ENCODE data around the gene C1orf232. TPM values are rescaled to one million over a fixed set of nuclear protein-coding genes. Genes with fewer than 3 reads are reported as not detected.

Gene C1orf232
- total and polyA plus RNA-seq, 2 donors (not counting 3 experiments of a cell fraction or from before 2014, with no cell fraction given) = not detected

GRCh38 chr1:26126321-26127084 is 42.3 kb downstream of the C1orf232 start:
- no peaks in the 10 kb centered on the region for H3K27me3 ChIP-seq (ENCODE audit: control insufficient read depth in 2 of 2, insufficient read depth in 2 of 2, low read length in 2 of 2)
- intact Hi-C loops (cut with micrococcal nuclease) (no loop called here), dilution Hi-C loops (cut with MboI; ENCODE audit: extremely low pct_ligation_motif_present, low sequenced_read_pairs) (no loop called here)
- peaks cover 2% of the 10 kb centered on the region for H3K9me1 ChIP-seq (replicated peaks; ENCODE audit: control insufficient read depth, extremely low read depth, insufficient read depth, low read length)
- CTCF ChIA-PET = interaction anchor here (0.8 to 7.7 kb wide), 12 partner anchors 9 to 195 kb away, joined by 3 to 62 read pairs (median 4); partner anchors contain the start of gene PDIK1L
- H3K4me2 ChIP-seq (ENCODE audit: insufficient read depth, low read length) = no peak overlapping the region
- H3K9ac ChIP-seq (replicated peaks; ENCODE audit: extremely low read depth, insufficient read depth, low read length) = no peak overlapping the region
- peaks cover 16% of the 10 kb centered on the region for H3K4me1 ChIP-seq (ENCODE audit: control insufficient read depth, extremely low read depth, insufficient read depth, low read length)
- FAIRE-seq (no peak), DNase-seq (ENCODE audit: low read depth, low spot score) (no peak)
- H3K4me3 ChIP-seq (replicated peaks in 1 of 3; ENCODE audit: insufficient read depth in 1 of 3, low read depth in 1 of 3, low read length in 3 of 3) = no peak overlapping the region
- H3K9me3 ChIP-seq (replicated peaks; ENCODE audit: control insufficient read depth, insufficient read depth, low read length) = no peaks in the 10 kb centered on the region
- no peak for TF ChIP-seq EZH2 (IDR thresholded peaks at IDR 0.05; ENCODE audit: borderline replicate concordance, low read depth, low read length, severe bottlenecking)
- no peak for TF ChIP-seq GATA2 (IDR thresholded peaks at IDR 0.05; ENCODE audit: insufficient read depth, insufficient read length, low read depth, low read length)
- no peak for TF ChIP-seq MAX (IDR thresholded peaks at IDR 0.05; ENCODE audit: insufficient read depth, insufficient read length)
- no peak overlapping the region for H2AFZ ChIP-seq (ENCODE audit: low read depth, low read length)
- no peak overlapping the region for H3K27ac ChIP-seq (ENCODE audit: insufficient read depth, low read depth, low read length)
- no peaks in the 10 kb centered on the region for H4K20me1 ChIP-seq (replicated peaks; ENCODE audit: control insufficient read depth, extremely low read depth, insufficient read depth, low read length)
- POLR2A ChIA-PET = interaction anchor here (1.0 kb wide), 1 partner anchor 18 kb away, joined by 3 read pairs; no protein-coding TSS in a partner anchor
- no peaks in the 10 kb centered on the region for H3K79me2 ChIP-seq (ENCODE audit: control insufficient read depth, insufficient read depth, low read length)
- peaks cover 0 to 2% of the 10 kb centered on the region in 2 experiments for H3K36me3 ChIP-seq (ENCODE audit: control insufficient read depth in 2 of 2, extremely low read depth in 1 of 2, insufficient read depth in 2 of 2, low read length in 2 of 2)
- BruUV-seq (replicated peaks) = no TSS peak

GRCh38 chr1:26125946-26126320 is 42.8 kb downstream of the C1orf232 start:
- no peak overlapping the region for H3K9ac ChIP-seq (replicated peaks; ENCODE audit: extremely low read depth, insufficient read depth, low read length)
- no TSS peak for BruUV-seq (replicated peaks)
- H3K4me1 ChIP-seq (ENCODE audit: control insufficient read depth, extremely low read depth, insufficient read depth, low read length) = peaks cover 16% of the 10 kb centered on the region
- H3K27ac ChIP-seq (ENCODE audit: insufficient read depth, low read depth, low read length) = no peak overlapping the region
- POLR2A ChIA-PET = interaction anchor here (1.0 kb wide), 1 partner anchor 19 kb away, joined by 3 read pairs; no protein-coding TSS in a partner anchor
- H2AFZ ChIP-seq (ENCODE audit: low read depth, low read length) = no peak overlapping the region
- FAIRE-seq = no peak
- H3K4me3 ChIP-seq (replicated peaks in 1 of 3; ENCODE audit: insufficient read depth in 1 of 3, low read depth in 1 of 3, low read length in 3 of 3) = no peak overlapping the region
- H3K9me1 ChIP-seq (replicated peaks; ENCODE audit: control insufficient read depth, extremely low read depth, insufficient read depth, low read length) = peaks cover 2% of the 10 kb centered on the region
- H3K79me2 ChIP-seq (ENCODE audit: control insufficient read depth, insufficient read depth, low read length) = no peaks in the 10 kb centered on the region
- H4K20me1 ChIP-seq (replicated peaks; ENCODE audit: control insufficient read depth, extremely low read depth, insufficient read depth, low read length) = no peaks in the 10 kb centered on the region
- CTCF ChIA-PET = interaction anchor here (0.8 to 7.7 kb wide), 9 partner anchors 8 to 196 kb away, joined by 3 to 62 read pairs (median 4); partner anchors contain the start of gene PDIK1L
- intact Hi-C loops (cut with micrococcal nuclease) (no loop called here), dilution Hi-C loops (cut with MboI; ENCODE audit: extremely low pct_ligation_motif_present, low sequenced_read_pairs) (no loop called here)
- TF ChIP-seq JUN (IDR thresholded peaks at IDR 0.05; ENCODE audit: borderline replicate concordance, insufficient read depth, insufficient read length, low read depth) = no peak
- no peak for TF ChIP-seq FOS (IDR thresholded peaks at IDR 0.05; ENCODE audit: borderline replicate concordance, insufficient read depth, low read length)
- no peak for TF ChIP-seq CTCF (IDR thresholded peaks at IDR 0.05; ENCODE audit: extremely low read depth in 1 of 2, insufficient read depth in 1 of 2, low read depth in 1 of 2, low read length in 2 of 2)
- TF ChIP-seq MYC (IDR thresholded peaks at IDR 0.05; ENCODE audit: low read depth, low read length) = no peak
- TF ChIP-seq POLR2AphosphoS5 (IDR thresholded peaks at IDR 0.05; ENCODE audit: insufficient read depth, low read depth, low read length) = no peak
- TF ChIP-seq POLR2A (IDR thresholded peaks at IDR 0.05; ENCODE audit: low read depth, low read length) = no peak
- TF ChIP-seq MAX (IDR thresholded peaks at IDR 0.05; ENCODE audit: insufficient read depth, insufficient read length) = no peak
- no peak for TF ChIP-seq EZH2 (IDR thresholded peaks at IDR 0.05; ENCODE audit: borderline replicate concordance, low read depth, low read length, severe bottlenecking)
- TF ChIP-seq GATA2 (IDR thresholded peaks at IDR 0.05; ENCODE audit: insufficient read depth, insufficient read length, low read depth, low read length) = no peak
- H3K36me3 ChIP-seq (ENCODE audit: control insufficient read depth in 2 of 2, extremely low read depth in 1 of 2, insufficient read depth in 2 of 2, low read length in 2 of 2) = peaks cover 0 to 2% of the 10 kb centered on the region in 2 experiments
- DNase-seq (ENCODE audit: low read depth, low spot score) = no peak
- H3K9me3 ChIP-seq (replicated peaks; ENCODE audit: control insufficient read depth, insufficient read depth, low read length) = no peaks in the 10 kb centered on the region
- no peaks in the 10 kb centered on the region for H3K27me3 ChIP-seq (ENCODE audit: control insufficient read depth in 2 of 2, insufficient read depth in 2 of 2, low read length in 2 of 2)
- no peak overlapping the region for H3K4me2 ChIP-seq (ENCODE audit: insufficient read depth, low read length)
